A673 (cell line): Measurements from ENCODE around the gene GNAZ. TPM values are rescaled to one million over a fixed set of nuclear protein-coding genes. Genes with fewer than 3 reads are reported as not detected.

ENCODE experiments used
- BruUV-seq: library from RNA; stranded (reverse); fragments of 400-500 nt; replicated peaks from 2 replicates; lab custom pipeline; 2021; lab: Mats Ljungman, UMichigan
- CTCF ChIA-PET: fragments of 300-600 bp; sonication (Branson Sonifier 250); formaldehyde crosslinking; loops from one replicate; lab custom pipeline; 2022; ENCODE audit warnings: antibody characterized with exemption; lab: Charles Lee
- POLR2A ChIA-PET: fragments of 300-600 bp; sonication (Branson Sonifier 250); formaldehyde crosslinking; loops from one replicate; lab custom pipeline; 2022; ENCODE audit warnings: antibody characterized with exemption; ENCODE audit not compliant: low non-redundant PET; lab: Charles Lee
- DNase-seq: peaks from one replicate; pipeline ENCODE4 v3.0.0-alpha.2; 2015; ENCODE audit warnings: low spot score
- H3K27ac ChIP-seq: fragments of 200-600 bp; sonication (generic); 2 replicates; pipeline ENCODE4 v1.5.1; 2016; ENCODE audit warnings: mixed run types, low read depth, mild to moderate bottlenecking, mixed read lengths, antibody characterized with exemption, low read length; ENCODE audit not compliant: poor library complexity, severe bottlenecking
- H3K27me3 ChIP-seq: fragments of 200-600 bp; sonication (generic); replicated peaks from 2 replicates; pipeline ENCODE4 v1.6.1; 2017; ENCODE audit warnings: mixed run types, low read depth, mild to moderate bottlenecking, mixed read lengths, antibody characterized with exemption, low read length; ENCODE audit not compliant: insufficient read depth, poor library complexity
- H3K36me3 ChIP-seq: fragments of 200-600 bp; sonication (generic); 2 replicates; pipeline ENCODE4 v1.6.1; 2016; ENCODE audit warnings: mixed run types, mild to moderate bottlenecking, mixed read lengths, antibody characterized with exemption, low read length; ENCODE audit not compliant: insufficient read depth, poor library complexity, severe bottlenecking
- H3K4me1 ChIP-seq: fragments of 200-600 bp; sonication (generic); 2 replicates; pipeline ENCODE4 v1.6.1; 2017; ENCODE audit warnings: mixed run types, mild to moderate bottlenecking, mixed read lengths, antibody characterized with exemption, low read length; ENCODE audit not compliant: insufficient read depth, poor library complexity, severe bottlenecking
- H3K4me3 ChIP-seq: fragments of 200-600 bp; sonication (generic); 2 replicates; pipeline ENCODE4 v1.5.1; 2016; ENCODE audit warnings: low read depth, mixed run types, mild to moderate bottlenecking, mixed read lengths, low read length; ENCODE audit not compliant: poor library complexity, severe bottlenecking
- H3K9me3 ChIP-seq: fragments of 200-600 bp; sonication (generic); 2 replicates; pipeline ENCODE4 v1.6.1; 2016; ENCODE audit warnings: mixed run types, low read depth, mild to moderate bottlenecking, mixed read lengths, antibody characterized with exemption, low read length; ENCODE audit not compliant: poor library complexity, severe bottlenecking
- CTCF ChIP-seq: fragments of 300-800, 200-600 bp; sonication (generic); conservative IDR thresholded peaks from 2 replicates; pipeline ENCODE4 v1.5.1; 2017; ENCODE audit warnings: low read depth, mild to moderate bottlenecking, antibody characterized with exemption, low read length, moderate library complexity, mixed read lengths
- EZH2 ChIP-seq: fragments of 200-600 bp; sonication (generic); IDR thresholded peaks from 2 replicates; pipeline ENCODE4 v1.6.1; 2017; ENCODE audit warnings: borderline replicate concordance, low read depth, mild to moderate bottlenecking, mixed read lengths, antibody characterized with exemption, low read length; ENCODE audit not compliant: poor library complexity, severe bottlenecking
- intact Hi-C: fragments of 100-400 bp; cut with micrococcal nuclease; formaldehyde crosslinking; loops from one replicate; pipeline ENCODE4 v1.10.0; 2022; ENCODE audit not compliant: unreplicated experiment
- total RNA-seq: library from RNA; stranded (reverse); gene quantifications from 2 replicates; pipeline ENCODE4 v1.2.3, GENCODE V29; 2021

Gene GNAZ
- total RNA-seq, 1 experiment from 2014 or later = 5.1 TPM

GRCh38 chr22:23065069-23065451 lies 5.3 kb upstream of the GNAZ start:
- intact Hi-C loops = no loop called here
- ChIA-PET CTCF (interaction anchor here (0.6 kb wide), 1 partner anchor 82 kb away, joined by 3 read pairs; no protein-coding TSS in a partner anchor), POLR2A (interaction anchor here (0.6 kb wide), 1 partner anchor 266 kb away, joined by 8 read pairs; no protein-coding TSS in a partner anchor)
- H3K27ac ChIP-seq = no peak overlapping the region
- H3K4me3 ChIP-seq = no peak overlapping the region
- BruUV-seq = no TSS peak
- no peaks in the 10 kb centered on the region for H3K4me1 ChIP-seq
- H3K36me3 ChIP-seq = no peaks in the 10 kb centered on the region
- H3K9me3 ChIP-seq = no peaks in the 10 kb centered on the region
- TF ChIP-seq CTCF (no peak), EZH2 (no peak)
- H3K27me3 ChIP-seq = no peaks in the 10 kb centered on the region
- no peak for DNase-seq

- TF ChIP-seq EZH2 (no peak), CTCF (no peak)
- H3K9me3 ChIP-seq = no peaks in the 10 kb centered on the region
- ChIA-PET POLR2A (interaction anchor here (0.6 kb wide), 1 partner anchor 265 kb away, joined by 8 read pairs; no protein-coding TSS in a partner anchor), CTCF (no interaction called here)
- H3K27ac ChIP-seq = no peak overlapping the region
- H3K27me3 ChIP-seq = no peaks in the 10 kb centered on the region
- no peak overlapping the region for H3K4me3 ChIP-seq
- no TSS peak for BruUV-seq
- no peak for DNase-seq
- no peaks in the 10 kb centered on the region for H3K36me3 ChIP-seq
- intact Hi-C loops = no loop called here
- H3K4me1 ChIP-seq = peaks cover under 1% of the 10 kb centered on the region
Observed at GRCh38 chr22:23065495-23066122, 4.7 kb upstream of the GNAZ start.

- TF ChIP-seq EZH2 (no peak), CTCF (no peak)
- no peaks in the 10 kb centered on the region for H3K27me3 ChIP-seq
- intact Hi-C loops = no loop called here
- no peak for DNase-seq
- no peak overlapping the region for H3K27ac ChIP-seq
- no peaks in the 10 kb centered on the region for H3K36me3 ChIP-seq
- no TSS peak for BruUV-seq
- CTCF ChIA-PET = no interaction called here
- H3K9me3 ChIP-seq = no peaks in the 10 kb centered on the region
- no peak overlapping the region for H3K4me3 ChIP-seq
- POLR2A ChIA-PET = no interaction called here
- H3K4me1 ChIP-seq = peaks cover 6% of the 10 kb centered on the region
Observed at GRCh38 chr22:23066200-23067022, 3.9 kb upstream of the GNAZ start.
